Measurements from ENCODE around the gene RILP.
"Not testable (repeated sequence)": the region's sequence is repeated elsewhere in the genome, so short reads cannot be mapped to it uniquely, and the experiment has no call there.

RILP gene

GRCh38 chr17:1661045-1661444, 11.4 kb upstream of the RILP start:
- no peaks in the 10 kb centered on the region for H3K27me3 ChIP-seq (ENCODE audit: insufficient read depth, low read depth, severe bottlenecking)
- no peak overlapping the region for H3K27ac ChIP-seq
- H3K36me3 ChIP-seq = peaks cover 91% of the 10 kb centered on the region
- H3K9me3 ChIP-seq (ENCODE audit: severe bottlenecking) = no peaks in the 10 kb centered on the region
- TF ChIP-seq, protein P1, sequence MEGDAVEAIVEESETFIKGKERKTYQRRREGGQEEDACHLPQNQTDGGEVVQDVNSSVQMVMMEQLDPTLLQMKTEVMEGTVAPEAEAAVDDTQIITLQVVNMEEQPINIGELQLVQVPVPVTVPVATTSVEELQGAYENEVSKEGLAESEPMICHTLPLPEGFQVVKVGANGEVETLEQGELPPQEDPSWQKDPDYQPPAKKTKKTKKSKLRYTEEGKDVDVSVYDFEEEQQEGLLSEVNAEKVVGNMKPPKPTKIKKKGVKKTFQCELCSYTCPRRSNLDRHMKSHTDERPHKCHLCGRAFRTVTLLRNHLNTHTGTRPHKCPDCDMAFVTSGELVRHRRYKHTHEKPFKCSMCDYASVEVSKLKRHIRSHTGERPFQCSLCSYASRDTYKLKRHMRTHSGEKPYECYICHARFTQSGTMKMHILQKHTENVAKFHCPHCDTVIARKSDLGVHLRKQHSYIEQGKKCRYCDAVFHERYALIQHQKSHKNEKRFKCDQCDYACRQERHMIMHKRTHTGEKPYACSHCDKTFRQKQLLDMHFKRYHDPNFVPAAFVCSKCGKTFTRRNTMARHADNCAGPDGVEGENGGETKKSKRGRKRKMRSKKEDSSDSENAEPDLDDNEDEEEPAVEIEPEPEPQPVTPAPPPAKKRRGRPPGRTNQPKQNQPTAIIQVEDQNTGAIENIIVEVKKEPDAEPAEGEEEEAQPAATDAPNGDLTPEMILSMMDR (IDR thresholded peaks at IDR 0.05; ENCODE audit: low read depth, low read length) = no peak
- DNase-seq = no peak
- H3K4me3 ChIP-seq (ENCODE audit: low read depth, low read length) = no peak overlapping the region

- TF ChIP-seq, protein P1 (IDR thresholded peaks at IDR 0.05; ENCODE audit: low read depth, low read length) = no peak
- DNase-seq = no peak
- H3K27me3 ChIP-seq (ENCODE audit: insufficient read depth, low read depth, severe bottlenecking) = no peaks in the 10 kb centered on the region
- no peak overlapping the region for H3K4me3 ChIP-seq (ENCODE audit: low read depth, low read length)
- H3K36me3 ChIP-seq = peaks cover 96% of the 10 kb centered on the region
- H3K9me3 ChIP-seq (ENCODE audit: severe bottlenecking) = no peaks in the 10 kb centered on the region
- H3K27ac ChIP-seq = no peak overlapping the region
Measured at GRCh38 chr17:1658100-1658499, 8.4 kb upstream of the RILP start.

- H3K27me3 ChIP-seq (ENCODE audit: insufficient read depth, low read depth, severe bottlenecking) = no peaks in the 10 kb centered on the region
- H3K4me3 ChIP-seq (ENCODE audit: low read depth, low read length) = no peak overlapping the region
- TF ChIP-seq, protein P1 (IDR thresholded peaks at IDR 0.05; ENCODE audit: low read depth, low read length) = no peak
- H3K9me3 ChIP-seq (ENCODE audit: severe bottlenecking) = no peaks in the 10 kb centered on the region
- no peak for DNase-seq
- H3K36me3 ChIP-seq = peaks cover 93% of the 10 kb centered on the region
- no peak overlapping the region for H3K27ac ChIP-seq
Measured at GRCh38 chr17:1653735-1654134, 4.1 kb upstream of the RILP start.

DNA sequence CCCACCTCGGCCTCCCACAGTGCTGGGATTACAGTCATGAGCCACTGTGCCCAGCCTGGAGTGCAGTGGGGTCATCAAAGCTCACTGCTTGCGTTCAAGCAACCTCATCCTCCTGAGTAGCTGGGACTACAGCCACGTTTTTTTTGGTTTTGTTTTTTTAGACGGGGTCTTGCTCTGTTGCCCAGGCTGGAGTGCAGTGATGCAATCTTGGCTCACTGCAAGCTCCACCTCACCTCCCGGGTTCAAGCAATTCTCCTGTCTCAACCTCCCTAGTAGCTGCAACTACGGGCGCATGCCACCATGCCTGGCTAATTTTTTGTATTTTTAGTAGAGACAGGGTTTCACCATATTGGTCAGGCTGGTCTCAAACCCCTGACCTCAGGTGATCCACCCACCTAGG, 3.1 kb upstream of the RILP start:
- not testable (repeated sequence) for DNase-seq; H3K27me3 ChIP-seq (ENCODE audit: insufficient read depth, low read depth, severe bottlenecking); H3K4me3 ChIP-seq (ENCODE audit: low read depth, low read length); H3K27ac ChIP-seq; H3K9me3 ChIP-seq (ENCODE audit: severe bottlenecking)
- H3K36me3 ChIP-seq = peaks cover 84% of the 10 kb centered on the region

DNA sequence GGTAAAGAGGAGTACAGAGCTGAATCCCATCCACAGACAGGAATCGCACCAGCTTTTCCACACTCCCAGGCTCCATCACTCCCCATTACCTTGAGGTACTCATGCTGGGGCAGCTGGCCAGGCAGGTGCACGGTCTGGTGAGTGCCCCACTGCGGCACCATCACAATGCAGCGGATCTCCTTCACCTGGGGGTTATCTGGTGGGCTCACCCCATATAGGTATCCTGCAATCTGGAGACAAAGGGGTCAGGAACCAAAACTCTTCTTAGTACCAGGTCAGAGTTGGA, 1.8 kb upstream of the RILP start:
- H3K9me3 ChIP-seq (ENCODE audit: severe bottlenecking) = no peaks in the 10 kb centered on the region
- H3K27me3 ChIP-seq (ENCODE audit: insufficient read depth, low read depth, severe bottlenecking) = no peaks in the 10 kb centered on the region
- TF ChIP-seq, protein P1 (IDR thresholded peaks at IDR 0.05; ENCODE audit: low read depth, low read length) = no peak
- no peak overlapping the region for H3K27ac ChIP-seq
- no peak overlapping the region for H3K4me3 ChIP-seq (ENCODE audit: low read depth, low read length)
- peaks cover 71% of the 10 kb centered on the region for H3K36me3 ChIP-seq
- no peak for DNase-seq

DNA sequence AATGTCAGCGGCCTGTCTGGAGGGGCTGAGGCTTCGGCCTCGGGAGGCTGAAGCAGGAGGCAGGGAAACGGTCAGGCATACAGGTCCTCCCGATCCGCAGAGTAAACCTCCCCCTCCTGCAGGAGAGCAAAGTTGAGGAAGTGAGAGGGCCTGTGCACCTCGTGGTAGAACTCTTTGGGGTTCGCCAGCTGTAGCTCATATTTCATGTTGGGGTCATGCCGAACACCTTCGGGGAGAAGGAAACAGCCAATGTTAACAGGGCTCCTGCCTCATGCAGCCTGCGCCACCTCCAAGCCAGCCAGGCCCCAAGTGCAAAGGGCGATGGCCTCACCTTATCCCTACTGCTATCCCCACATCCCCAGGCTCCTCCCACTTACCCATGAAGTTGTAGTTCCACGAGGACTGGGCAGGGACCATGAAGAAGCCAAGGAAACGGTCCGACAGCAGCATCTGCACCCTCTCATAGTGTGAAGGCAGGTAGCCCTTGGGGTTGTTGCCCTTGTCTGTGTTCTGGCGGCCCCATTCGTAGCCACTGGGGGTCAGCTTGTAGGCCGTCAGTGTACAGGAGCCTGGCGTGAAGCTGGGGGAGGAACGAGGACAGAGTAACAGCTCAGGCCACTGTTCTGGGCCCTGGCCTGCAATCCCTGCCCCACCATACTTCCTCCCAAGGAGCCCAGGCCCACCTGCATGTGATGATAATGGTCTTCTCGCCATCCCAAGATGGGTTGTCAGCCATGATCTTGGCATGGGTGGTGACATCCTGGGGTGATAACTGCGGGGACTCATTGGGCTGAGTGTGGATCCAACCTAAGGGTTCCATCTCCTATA, 1.3 kb upstream of the RILP start:
- Histone ChIP-seq H3K27me3 (ENCODE audit: insufficient read depth, low read depth, severe bottlenecking) (no peaks in the 10 kb centered on the region), H3K9me3 (ENCODE audit: severe bottlenecking) (no peaks in the 10 kb centered on the region), H3K36me3 (peaks cover 65% of the 10 kb centered on the region), H3K4me3 (ENCODE audit: low read depth, low read length) (no peak overlapping the region), H3K27ac (no peak overlapping the region)
- TF ChIP-seq, protein P1 (IDR thresholded peaks at IDR 0.05; ENCODE audit: low read depth, low read length) = no peak
- no peak for DNase-seq
